Lower leg skin (tissue), 4 donors: Measurements from ENCODE around the gene USP43. TPM values are rescaled to one million over a fixed set of nuclear protein-coding genes. Genes with fewer than 3 reads are reported as not detected.
A peak's percentile ranks its signal among the peaks of the same experiment; 100 is the strongest.

Source experiments
- DNase-seq, 2 donors: peaks; one replicate each; pipeline ENCODE4 v3.0.0-alpha.2; 2019; ENCODE audit warnings: low spot score in 2 of 2
- H3K4me3 ChIP-seq: fragments of 200-600 bp; sonication (generic); 2 replicates; pipeline ENCODE4 v1.5.1; 2017; ENCODE audit warnings: mild to moderate bottlenecking, low read depth; ENCODE audit not compliant: poor library complexity, severe bottlenecking
- POLR2A ChIP-seq, 2 donors: fragments of 450-650 bp; IDR thresholded peaks; one replicate each; pipeline ENCODE4 v1.6.1; 2016 to 2017; ENCODE audit warnings: antibody characterized with exemption in 2 of 2, mild to moderate bottlenecking in 1 of 2, moderate library complexity in 1 of 2
- WGBS, 2 donors: methylation state at CpG; one replicate each; pipeline ENCODE4 v1.1.5; 2018; 5-methylcytosine and 5-hydroxymethylcytosine counted together
- intact Hi-C: fragments of 100-400 bp; cut with DNase I; formaldehyde crosslinking; loops from one replicate; pipeline ENCODE4 v1.15.0; 2023; ENCODE audit warnings: low total_unique reads
- total RNA-seq, 4 donors: library from RNA; depleted of rRNA; stranded (reverse); fragments of >200 nt; gene quantifications; one replicate each; pipeline ENCODE4 v1.1.0, GENCODE V29; 2016
- TF ChIP-seq, protein P1 (sequence below), 3 donors: fragments of 450-650 bp; IDR thresholded peaks; one replicate each; pipeline ENCODE4 v1.5.1; 2016; ENCODE audit warnings: antibody characterized with exemption in 3 of 3, mild to moderate bottlenecking in 3 of 3, moderate library complexity in 2 of 3

Gene USP43
- total RNA-seq, 4 donors from 2014 or later, result 4.4 to 6.5 (median 4.4) TPM

DNA sequence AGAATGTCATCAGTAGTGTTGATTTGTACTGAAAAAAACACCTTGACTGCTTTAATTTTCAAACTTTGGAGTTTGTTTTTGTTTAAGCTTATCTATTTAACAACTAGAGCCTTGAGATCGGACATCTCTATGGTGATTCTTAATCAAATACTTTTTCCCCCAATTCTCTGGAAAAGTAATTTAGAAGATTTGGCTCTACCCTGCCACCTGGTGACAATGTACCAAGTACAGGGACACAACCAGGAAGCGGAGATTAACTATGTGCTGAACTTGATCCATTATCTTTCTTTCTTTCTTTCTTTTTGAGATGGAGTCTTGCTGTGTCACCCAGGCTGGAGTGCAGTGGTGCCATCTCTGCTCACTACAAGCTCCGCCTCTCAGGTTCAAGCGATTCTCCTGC lies 30.8 kb downstream of the USP43 start:
- intact Hi-C loops, result no loop called here
- H3K4me3 ChIP-seq, result no peak overlapping the region
- 82 to 87% methylated on average over 4 of the region's 4 CpGs for WGBS, 2 donors
- TF ChIP-seq, protein P1, sequence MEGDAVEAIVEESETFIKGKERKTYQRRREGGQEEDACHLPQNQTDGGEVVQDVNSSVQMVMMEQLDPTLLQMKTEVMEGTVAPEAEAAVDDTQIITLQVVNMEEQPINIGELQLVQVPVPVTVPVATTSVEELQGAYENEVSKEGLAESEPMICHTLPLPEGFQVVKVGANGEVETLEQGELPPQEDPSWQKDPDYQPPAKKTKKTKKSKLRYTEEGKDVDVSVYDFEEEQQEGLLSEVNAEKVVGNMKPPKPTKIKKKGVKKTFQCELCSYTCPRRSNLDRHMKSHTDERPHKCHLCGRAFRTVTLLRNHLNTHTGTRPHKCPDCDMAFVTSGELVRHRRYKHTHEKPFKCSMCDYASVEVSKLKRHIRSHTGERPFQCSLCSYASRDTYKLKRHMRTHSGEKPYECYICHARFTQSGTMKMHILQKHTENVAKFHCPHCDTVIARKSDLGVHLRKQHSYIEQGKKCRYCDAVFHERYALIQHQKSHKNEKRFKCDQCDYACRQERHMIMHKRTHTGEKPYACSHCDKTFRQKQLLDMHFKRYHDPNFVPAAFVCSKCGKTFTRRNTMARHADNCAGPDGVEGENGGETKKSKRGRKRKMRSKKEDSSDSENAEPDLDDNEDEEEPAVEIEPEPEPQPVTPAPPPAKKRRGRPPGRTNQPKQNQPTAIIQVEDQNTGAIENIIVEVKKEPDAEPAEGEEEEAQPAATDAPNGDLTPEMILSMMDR (IDR thresholded peaks at IDR 0.05), result no peak
- TF ChIP-seq POLR2A (IDR thresholded peaks at IDR 0.05), result no peak
- DNase-seq, result no peak

DNA sequence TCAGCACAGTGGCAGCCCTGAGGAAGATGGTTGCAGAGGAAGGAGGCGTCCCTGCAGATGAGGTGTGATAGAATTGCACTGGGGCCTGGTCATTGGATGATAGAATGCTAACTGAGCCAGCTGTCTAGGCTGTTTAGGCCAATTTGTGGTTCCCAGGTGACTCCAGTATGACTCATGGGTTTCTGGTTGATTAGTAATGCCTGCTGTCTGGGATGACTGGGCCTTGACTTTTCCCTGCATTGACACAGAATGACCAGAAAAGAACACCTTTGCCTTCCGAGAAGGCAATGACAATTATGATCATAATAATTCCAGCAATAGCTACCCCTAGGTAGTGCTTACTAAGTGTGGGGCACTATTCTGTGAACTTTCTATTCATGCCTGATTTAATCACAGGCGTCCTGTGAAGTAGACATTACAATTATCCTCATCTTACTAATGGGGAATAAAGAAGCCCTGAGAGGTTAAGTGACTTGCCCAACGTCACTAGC lies 31.5 kb downstream of the USP43 start:
- intact Hi-C loops, result no loop called here
- WGBS, 2 donors, result 87 to 88% methylated on average over 4 of the region's 4 CpGs
- DNase-seq, result no peak
- TF ChIP-seq, protein P1 (IDR thresholded peaks at IDR 0.05), result no peak
- H3K4me3 ChIP-seq, result no peak overlapping the region

DNA sequence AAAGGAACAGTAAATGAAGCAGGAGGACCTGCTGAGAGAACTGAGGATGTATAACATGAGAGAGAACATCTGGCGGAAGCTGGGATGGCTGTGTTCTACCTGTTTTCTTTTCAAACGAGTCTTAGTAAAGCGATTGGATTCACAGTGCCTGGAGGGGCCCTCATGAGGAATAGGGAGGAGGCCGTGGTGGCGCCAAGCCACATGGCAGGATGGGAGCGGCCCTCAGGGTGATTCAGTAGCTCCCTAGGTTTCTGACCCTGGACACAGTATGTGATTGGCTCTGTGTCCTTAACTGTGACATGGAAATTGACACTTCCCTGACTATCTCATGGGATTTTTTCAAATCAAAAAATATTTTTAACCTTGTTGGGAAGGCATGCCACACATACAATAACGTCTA lies 32.1 kb downstream of the USP43 start:
- TF ChIP-seq POLR2A (IDR thresholded peaks at IDR 0.05), result no peak
- TF ChIP-seq, protein P1 (IDR thresholded peaks at IDR 0.05), result no peak
- DNase-seq, result no peak
- WGBS, 2 donors, result 56 to 62% methylated on average over 7 of the region's 7 CpGs
- intact Hi-C loops, result no loop called here
- H3K4me3 ChIP-seq, result no peak overlapping the region

DNA sequence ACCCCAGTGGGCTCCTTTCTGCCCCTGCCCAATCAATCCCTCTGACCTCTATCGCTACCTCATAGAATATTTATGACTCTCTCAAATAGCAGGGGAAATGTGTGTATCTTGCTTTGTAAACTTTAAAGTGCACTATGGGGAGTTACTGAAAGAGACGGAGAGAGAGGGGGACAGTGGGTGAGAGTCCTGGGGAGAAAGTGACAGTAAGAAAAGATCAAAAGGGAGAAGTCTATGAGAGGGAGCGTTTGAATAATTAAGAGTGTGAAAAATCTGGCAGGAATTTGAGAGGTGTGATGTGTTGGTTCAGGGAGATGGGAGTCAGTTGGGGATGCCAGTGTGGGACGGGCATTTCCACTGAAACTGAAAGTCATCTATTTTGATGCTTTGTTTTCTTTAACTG lies 32.6 kb downstream of the USP43 start:
- intact Hi-C loops, result no loop called here
- DNase-seq, result no peak
- no peak overlapping the region for H3K4me3 ChIP-seq
- WGBS, 2 donors, result 76 to 80% methylated on average over 4 of the region's 4 CpGs
- no peak for TF ChIP-seq POLR2A (IDR thresholded peaks at IDR 0.05)
- TF ChIP-seq, protein P1 (IDR thresholded peaks at IDR 0.05), result no peak

DNA sequence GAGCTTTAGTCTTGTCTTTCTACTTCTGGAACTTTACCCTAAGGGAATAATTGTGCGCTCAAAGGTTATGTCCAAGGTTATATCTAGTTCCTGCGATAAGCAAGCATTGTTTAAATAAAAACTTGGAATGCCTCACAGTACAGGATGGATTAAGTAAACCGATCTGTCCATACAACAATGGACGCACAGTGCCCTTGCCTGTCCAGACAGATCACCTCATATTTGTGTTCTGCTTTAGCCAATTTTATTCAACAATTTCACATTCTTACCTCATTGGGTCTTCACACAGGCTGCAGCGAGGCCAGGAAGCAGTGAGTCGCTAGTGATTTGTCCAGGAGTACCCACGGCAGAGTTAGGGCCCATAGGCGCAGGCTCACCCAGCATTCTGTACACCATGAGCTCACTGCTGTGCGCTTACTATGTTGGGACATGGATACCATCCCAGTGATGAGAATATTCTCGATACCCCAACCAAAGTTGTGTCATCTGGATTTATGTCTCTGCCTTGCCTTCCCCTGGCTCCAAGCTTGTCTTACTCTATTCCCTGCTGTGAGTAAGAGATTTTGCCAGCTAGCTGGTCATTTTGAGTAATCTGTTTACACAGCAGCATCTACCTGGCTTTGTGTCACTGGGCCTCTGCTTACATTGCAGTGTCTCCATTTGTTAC lies 39.8 kb downstream of the USP43 start:
- H3K4me3 ChIP-seq, result no peak overlapping the region
- DNase-seq, result no peak
- WGBS, 2 donors, result 87 to 89% methylated on average over 10 of the region's 10 CpGs
- intact Hi-C loops, result no loop called here
- TF ChIP-seq, protein P1 (IDR thresholded peaks at IDR 0.05), result no peak
- TF ChIP-seq POLR2A (IDR thresholded peaks at IDR 0.05), result no peak

DNA sequence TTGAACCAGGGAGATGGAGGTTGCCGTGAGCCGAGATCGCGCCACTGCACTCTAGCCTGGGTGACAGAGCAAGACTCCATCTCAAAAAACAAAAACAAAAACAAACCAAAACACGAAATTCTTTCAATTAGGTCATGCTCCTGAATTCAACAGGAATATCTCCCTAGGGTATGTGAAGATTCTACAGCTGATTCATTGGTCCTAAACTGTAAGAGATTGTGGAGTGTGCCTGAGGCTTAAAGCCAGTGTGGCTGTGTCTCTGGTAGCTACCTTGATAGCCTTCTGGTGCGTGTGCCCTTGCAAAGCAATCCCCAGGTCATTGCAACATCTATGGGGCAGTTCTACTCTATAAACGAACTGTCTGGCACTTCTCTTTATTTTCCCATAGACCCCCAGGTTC lies 48.4 kb downstream of the USP43 start:
- 80 to 89% methylated on average over 7 of the region's 7 CpGs for WGBS, 2 donors
- intact Hi-C loops, result no loop called here
- H3K4me3 ChIP-seq, result no peak overlapping the region
- peak in 1 of 2 donors; percentile 14 for DNase-seq
- TF ChIP-seq, protein P1 (IDR thresholded peaks at IDR 0.05), result no peak
- TF ChIP-seq POLR2A (IDR thresholded peaks at IDR 0.05), result no peak
